K562 (cell line): ENCODE results near the gene TIMM50. TPM values are rescaled to one million over a fixed set of nuclear protein-coding genes. Genes with fewer than 3 reads are reported as not detected.
A peak's percentile ranks its signal among the peaks of the same experiment; 100 is the strongest.

Experiments
- ARID1B ChIP-seq: fragments of 450-650 bp; IDR thresholded peaks from 2 replicates; pipeline ENCODE4 v1.6.1; 2016; ENCODE audit warnings: antibody characterized with exemption, mild to moderate bottlenecking, inconsistent platforms
- BRF1 ChIP-seq: IDR thresholded peaks from 3 replicates; pipeline ENCODE4 v1.6.1; 2011; ENCODE audit warnings: borderline replicate concordance, mild to moderate bottlenecking; ENCODE audit not compliant: insufficient read length; ENCODE audit errors: extremely low read depth
- ELK1 ChIP-seq: sonication (generic); formaldehyde crosslinking; IDR thresholded peaks from 2 replicates; pipeline ENCODE4 v1.8.1; 2022; ENCODE audit warnings: missing genetic modification reagents
- FOS ChIP-seq: IDR thresholded peaks from 3 replicates; pipeline ENCODE4 v1.6.1; 2011; ENCODE audit not compliant: insufficient read length; ENCODE audit errors: extremely low read depth
- GMEB1 ChIP-seq: fragments of 250-450 bp; sonication (Bioruptor Pico); IDR thresholded peaks from 2 replicates; pipeline ENCODE4 v1.4.0; 2020; ENCODE audit warnings: mild to moderate bottlenecking
- KDM4B ChIP-seq, 2 experiments: fragments of 450-650 bp in 1 of 2; sonication (generic) in 1 of 2; IDR thresholded peaks; 2 replicates each; pipeline ENCODE4 v1.6.1; 2016 to 2017; ENCODE audit warnings: borderline replicate concordance in 2 of 2, antibody characterized with exemption in 1 of 2, low read depth in 1 of 2, mild to moderate bottlenecking in 1 of 2
- MAX ChIP-seq: sonication (generic); formaldehyde crosslinking; IDR thresholded peaks from 2 replicates; pipeline ENCODE4 v1.9.0; 2022; ENCODE audit warnings: mild to moderate bottlenecking, missing genetic modification reagents
- MEIS2 ChIP-seq: fragments of 450-650 bp; IDR thresholded peaks from 2 replicates; pipeline ENCODE4 v1.6.1; 2014; ENCODE audit warnings: mild to moderate bottlenecking; ENCODE audit not compliant: partially characterized antibody
- MNT ChIP-seq, 2 experiments: fragments of 450-650 bp; conservative IDR thresholded peaks; 2 replicates each; pipeline ENCODE4 v1.6.1; 2017; ENCODE audit warnings: mild to moderate bottlenecking in 2 of 2, moderate library complexity in 2 of 2
- NCOR1 ChIP-seq: fragments of 450-650 bp; IDR thresholded peaks from 2 replicates; pipeline ENCODE4 v1.6.1; 2016; ENCODE audit warnings: mild to moderate bottlenecking, moderate library complexity
- NR4A1 ChIP-seq, 2 experiments: fragments of 250-450 bp in 1 of 2; fragments of 450-650 bp in 1 of 2; sonication (Bioruptor Pico) in 1 of 2; IDR thresholded peaks; 2 replicates each; pipeline versions ENCODE4 v1.4.0 to v1.6.1; 2016 to 2020; ENCODE audit warnings: mild to moderate bottlenecking in 2 of 2, missing compliant biosample characterization in 1 of 2, missing genetic modification characterization in 1 of 2, moderate library complexity in 1 of 2
- THRA ChIP-seq: fragments of 450-650 bp; IDR thresholded peaks from 2 replicates; pipeline ENCODE4 v1.6.1; 2017; ENCODE audit warnings: mild to moderate bottlenecking, moderate library complexity
- ZKSCAN3 ChIP-seq: fragments of 250-450 bp; sonication (Bioruptor Pico); IDR thresholded peaks from 2 replicates; pipeline ENCODE4 v1.4.0; 2020
- ZNF217 ChIP-seq: sonication (generic); formaldehyde crosslinking; IDR thresholded peaks from 2 replicates; pipeline ENCODE4 v1.8.0; 2022; ENCODE audit warnings: mild to moderate bottlenecking, missing genetic modification reagents
- ZZZ3 ChIP-seq: fragments of 450-650 bp; IDR thresholded peaks from 2 replicates; pipeline ENCODE4 v1.6.1; 2016; ENCODE audit warnings: antibody characterized with exemption, mild to moderate bottlenecking, moderate library complexity
- polyA plus RNA-seq, 8 experiments: library from polyadenylated mRNA; depleted of rRNA in 4 of 8; stranded (reverse) in 5 of 8; unstranded in 3 of 8; fragments of >200 nt; fragmentation: Nextera tagmentation in 2 of 8; fragmentation: Illumina TruSeq in 1 of 8; extraction: Ambion mirVana in 2 of 8; extraction: Trizol in 1 of 8; gene quantifications; 2 replicates each; pipeline versions ENCODE4 v1.2.1 to v1.2.3, GENCODE V29; 2011 to 2014; ENCODE audit warnings: inconsistent platforms in 1 of 8, missing spikeins in 1 of 8
- total RNA-seq, 7 experiments: library from RNA; depleted of rRNA in 6 of 7; stranded (reverse); fragments of >200 nt in 6 of 7; fragmentation: Illumina TruSeq in 2 of 7; extraction: Trizol in 2 of 7; gene quantifications; 2 replicates each; pipeline versions ENCODE4 v1.2.1 to v1.2.3, GENCODE V29; 2011 to 2021; ENCODE audit warnings: low replicate concordance in 1 of 7
- TF ChIP-seq, protein P1 (sequence below), 2 experiments: IDR thresholded peaks; 2 replicates each; pipeline ENCODE4 v1.6.1; 2012; ENCODE audit warnings: improper control_type of control experiment in 2 of 2, low read depth in 2 of 2, low read length in 2 of 2, borderline replicate concordance in 1 of 2

Gene TIMM50
- total and polyA plus RNA-seq, 9 of the 15 experiments (the other 6 are each of a cell fraction or from before 2014, with no cell fraction given): 28.3 to 221 (median 170) TPM

- TF ChIP-seq FOS (no peak), GMEB1 (CRISPR knock-in tag) (peak; percentile 77), MNT (conservative IDR thresholded peaks at IDR 0.05) (peak in 1 of 2 experiments; percentile 59; a peak in 1 of 4 replicates), BRF1 (no peak), MEIS2 (peak; percentile 92), NCOR1 (no peak), ZZZ3 (no peak), ELK1 (no peak), ARID1B (no peak), NR4A1 (CRISPR knock-in tag; IDR thresholded peaks at IDR 0.05) (no peak), NR4A1 (tag; IDR thresholded peaks at IDR 0.05) (no peak), MAX (CRISPR knock-in tag) (peak; percentile 52; the same call in 1 of the 2 replicates), KDM4B (IDR thresholded peaks at IDR 0.05; ENCODE audit: borderline replicate concordance in 2 of 2, low read depth in 1 of 2) (no peak), ZNF217 (no peak), THRA (no peak), ZKSCAN3 (CRISPR knock-in tag) (no peak)
- TF ChIP-seq, protein P1, sequence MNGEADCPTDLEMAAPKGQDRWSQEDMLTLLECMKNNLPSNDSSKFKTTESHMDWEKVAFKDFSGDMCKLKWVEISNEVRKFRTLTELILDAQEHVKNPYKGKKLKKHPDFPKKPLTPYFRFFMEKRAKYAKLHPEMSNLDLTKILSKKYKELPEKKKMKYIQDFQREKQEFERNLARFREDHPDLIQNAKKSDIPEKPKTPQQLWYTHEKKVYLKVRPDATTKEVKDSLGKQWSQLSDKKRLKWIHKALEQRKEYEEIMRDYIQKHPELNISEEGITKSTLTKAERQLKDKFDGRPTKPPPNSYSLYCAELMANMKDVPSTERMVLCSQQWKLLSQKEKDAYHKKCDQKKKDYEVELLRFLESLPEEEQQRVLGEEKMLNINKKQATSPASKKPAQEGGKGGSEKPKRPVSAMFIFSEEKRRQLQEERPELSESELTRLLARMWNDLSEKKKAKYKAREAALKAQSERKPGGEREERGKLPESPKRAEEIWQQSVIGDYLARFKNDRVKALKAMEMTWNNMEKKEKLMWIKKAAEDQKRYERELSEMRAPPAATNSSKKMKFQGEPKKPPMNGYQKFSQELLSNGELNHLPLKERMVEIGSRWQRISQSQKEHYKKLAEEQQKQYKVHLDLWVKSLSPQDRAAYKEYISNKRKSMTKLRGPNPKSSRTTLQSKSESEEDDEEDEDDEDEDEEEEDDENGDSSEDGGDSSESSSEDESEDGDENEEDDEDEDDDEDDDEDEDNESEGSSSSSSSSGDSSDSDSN (IDR thresholded peaks at IDR 0.05; ENCODE audit: borderline replicate concordance in 1 of 2, low read depth in 2 of 2, low read length in 2 of 2): peak; percentile 69 to 90; a peak in 2 of 4 replicates
Measured at GRCh38 chr19:39539518-39540332, 59.1 kb downstream of the TIMM50 start, which contains the start of gene EID2 (continued).
